HUES6 (cell line): ENCODE measurements around the gene RPS5.
"Not testable (repeated sequence)": the region's sequence is repeated elsewhere in the genome, so short reads cannot be mapped to it uniquely, and the experiment has no call there.

Experiments used
- H3K27ac ChIP-seq: 2 replicates; pipeline ENCODE4 v1.7.0; 2013; ENCODE audit warnings: low read depth, mild to moderate bottlenecking, low read length, inconsistent platforms
- H3K27me3 ChIP-seq: 2 replicates; pipeline ENCODE4 v1.6.1; 2013; ENCODE audit warnings: low read length; ENCODE audit not compliant: control insufficient read depth, insufficient read depth
- H3K36me3 ChIP-seq: 2 replicates; pipeline ENCODE4 v1.6.1; 2013; ENCODE audit warnings: low read length; ENCODE audit not compliant: control insufficient read depth, insufficient read depth
- H3K4me1 ChIP-seq: 2 replicates; pipeline ENCODE4 v1.6.1; 2013; ENCODE audit warnings: low read length; ENCODE audit not compliant: control insufficient read depth, insufficient read depth
- H3K4me3 ChIP-seq: 2 replicates; pipeline ENCODE4 v1.5.1; 2013; ENCODE audit warnings: low read depth, low read length
- H3K9ac ChIP-seq: one replicate; pipeline ENCODE4 v1.6.1; 2013; ENCODE audit warnings: mild to moderate bottlenecking, low read length
- H3K9me3 ChIP-seq: 2 replicates; pipeline ENCODE4 v1.6.1; 2013; ENCODE audit warnings: low read depth, low read length; ENCODE audit not compliant: control insufficient read depth, insufficient read depth

Gene RPS5

GRCh38 chr19:58386576-58387337 is at the start of gene RPS5:
TSS of gene RPS5 (plus strand) at chr19:58387269. CDS start at chr19:58388138, 869 bp downstream.
- H3K9ac ChIP-seq: peak within 1 kb of the TSS; percentile 98
- H3K4me3 ChIP-seq: peak within 1 kb of the TSS; percentile 99
- peaks cover 36% of the 10 kb centered on the region for H3K36me3 ChIP-seq
- H3K4me1 ChIP-seq: peaks cover 18% of the 10 kb centered on the region
- peak within 1 kb of the TSS; percentile 98 for H3K27ac ChIP-seq
- no peaks in the 10 kb centered on the region for H3K9me3 ChIP-seq
- no peaks in the 10 kb centered on the region for H3K27me3 ChIP-seq

GRCh38 chr19:58338336-58338735 is 48.7 kb upstream of the RPS5 start:
- Histone ChIP-seq H3K27me3 (no peaks in the 10 kb centered on the region), H3K4me1 (no peaks in the 10 kb centered on the region), H3K4me3 (no peak overlapping the region), H3K9ac (no peak overlapping the region), H3K27ac (no peak overlapping the region), H3K36me3 (peaks cover 40% of the 10 kb centered on the region), H3K9me3 (peaks cover 3% of the 10 kb centered on the region; the same call in 1 of the 2 replicates)

- Histone ChIP-seq H3K9ac (no peak overlapping the region), H3K27ac (no peak overlapping the region), H3K4me3 (no peak overlapping the region), H3K36me3 (peaks cover 40% of the 10 kb centered on the region), H3K9me3 (peaks cover 3% of the 10 kb centered on the region; the same call in 1 of the 2 replicates), H3K4me1 (no peaks in the 10 kb centered on the region), H3K27me3 (no peaks in the 10 kb centered on the region)
Measured at GRCh38 chr19:58338825-58339558, 48.1 kb upstream of the RPS5 start.

- H3K9me3 ChIP-seq: no peaks in the 10 kb centered on the region
- peaks cover 9% of the 10 kb centered on the region; the same call in 1 of the 2 replicates for H3K27me3 ChIP-seq
- no peak overlapping the region for H3K4me3 ChIP-seq
- H3K36me3 ChIP-seq: no peaks in the 10 kb centered on the region
- no peak overlapping the region for H3K27ac ChIP-seq
- no peak overlapping the region for H3K9ac ChIP-seq
- no peaks in the 10 kb centered on the region for H3K4me1 ChIP-seq
Measured at GRCh38 chr19:58345558-58345957, 41.5 kb upstream of the RPS5 start.

GRCh38 chr19:58346961-58347929 is 39.8 kb upstream of the RPS5 start:
- Histone ChIP-seq H3K36me3 (no peaks in the 10 kb centered on the region; the same call in 1 of the 2 replicates), H3K4me3 (peak overlapping the region; percentile 92), H3K9me3 (no peaks in the 10 kb centered on the region), H3K9ac (peak overlapping the region; percentile 61), H3K27me3 (peaks cover 9% of the 10 kb centered on the region; the same call in 1 of the 2 replicates), H3K27ac (no peak overlapping the region), H3K4me1 (no peaks in the 10 kb centered on the region)

GRCh38 chr19:58348080-58348479 is 39.0 kb upstream of the RPS5 start:
- H3K4me3 ChIP-seq: peak overlapping the region; percentile 92
- H3K9ac ChIP-seq: peak overlapping the region; percentile 59
- H3K4me1 ChIP-seq, H3K27me3 ChIP-seq, H3K27ac ChIP-seq, H3K9me3 ChIP-seq, H3K36me3 ChIP-seq: not testable (repeated sequence)

GRCh38 chr19:58349590-58349989 is 37.5 kb upstream of the RPS5 start:
- H3K36me3 ChIP-seq: no peaks in the 10 kb centered on the region; the same call in 1 of the 2 replicates
- no peak overlapping the region for H3K9ac ChIP-seq
- H3K4me3 ChIP-seq: no peak overlapping the region
- H3K4me1 ChIP-seq: no peaks in the 10 kb centered on the region
- H3K27ac ChIP-seq: no peak overlapping the region
- H3K9me3 ChIP-seq: no peaks in the 10 kb centered on the region
- H3K27me3 ChIP-seq: peaks cover 9% of the 10 kb centered on the region; the same call in 1 of the 2 replicates

GRCh38 chr19:58350001-58350861 is 36.8 kb upstream of the RPS5 start:
- Histone ChIP-seq H3K9me3 (no peaks in the 10 kb centered on the region), H3K36me3 (no peaks in the 10 kb centered on the region; the same call in 1 of the 2 replicates), H3K4me3 (no peak overlapping the region), H3K4me1 (no peaks in the 10 kb centered on the region), H3K27me3 (peaks cover 9% of the 10 kb centered on the region; the same call in 1 of the 2 replicates), H3K27ac (no peak overlapping the region), H3K9ac (no peak overlapping the region)

GRCh38 chr19:58350871-58351557 is 36.1 kb upstream of the RPS5 start:
- Histone ChIP-seq H3K27me3 (peaks cover 9% of the 10 kb centered on the region; the same call in 1 of the 2 replicates), H3K4me3 (no peak overlapping the region), H3K9ac (no peak overlapping the region), H3K27ac (no peak overlapping the region), H3K9me3 (no peaks in the 10 kb centered on the region), H3K36me3 (no peaks in the 10 kb centered on the region; the same call in 1 of the 2 replicates), H3K4me1 (no peaks in the 10 kb centered on the region)
